Left lung (tissue), 10 donors: ENCODE results near the gene NAV3. TPM values are rescaled to one million over a fixed set of nuclear protein-coding genes. Genes with fewer than 3 reads are reported as not detected.

Source experiments
- ATAC-seq: fragments of 200-7000 bp; cut with Tn5 transposase; one replicate; pipeline ENCODE4 v1.9.1; 2020; ENCODE audit warnings: moderate library complexity
- DNase-seq, 4 donors: peaks; one replicate each; pipeline ENCODE4 v3.0.0-alpha.2; 2013 to 2020
- H3K27ac ChIP-seq, 2 donors: fragments of 200-600 bp; sonication (generic) in 1 of 2; one replicate each; pipeline versions ENCODE4 v1.5.0 to v1.8.0; 2020 to 2021
- H3K27me3 ChIP-seq, 2 donors: fragments of 200-600 bp; sonication (generic) in 1 of 2; one replicate each; pipeline versions ENCODE4 v1.5.0 to v1.8.0; 2020 to 2021
- H3K36me3 ChIP-seq, 2 donors: fragments of 200-600 bp; sonication (generic) in 1 of 2; one replicate each; pipeline versions ENCODE4 v1.5.0 to v1.8.0; 2020 to 2021
- H3K4me1 ChIP-seq, 2 donors: fragments of 200-600 bp; one replicate each; pipeline ENCODE4 v1.8.0; 2021
- H3K4me3 ChIP-seq, 2 donors: fragments of 200-600 bp; sonication (generic) in 1 of 2; one replicate each; pipeline versions ENCODE4 v1.5.0 to v1.8.0; 2020 to 2021; ENCODE audit warnings: mild to moderate bottlenecking in 1 of 2
- H3K9me3 ChIP-seq, 2 donors: fragments of 200-600 bp; sonication (generic) in 1 of 2; one replicate each; pipeline versions ENCODE4 v1.5.0 to v1.8.0; 2020 to 2021
- intact Hi-C, 2 donors: fragments of 100-400 bp; cut with DNase I; formaldehyde crosslinking; loops; one replicate each; pipeline versions ENCODE4 v1.11.2 to v1.14.2; 2022
- polyA plus RNA-seq, 6 donors: library from polyadenylated mRNA; unstranded; fragments of 120-200 nt; gene quantifications; one replicate each; pipeline ENCODE4 v1.2.1, GENCODE V29; 2013; ENCODE audit not compliant: insufficient read length in 6 of 6
- total RNA-seq, 2 donors: library from RNA; stranded (reverse); fragmentation: NEBNext Ultra II Directional; extraction: Animal tissue kit (Norgen Biotek cat#: 25700); gene quantifications; one replicate each; pipeline ENCODE4 v1.2.1, GENCODE V29; 2021
- TF ChIP-seq, protein P1 (sequence below), 2 donors: fragments of 200-600 bp; sonication (generic) in 1 of 2; IDR thresholded peaks; one replicate each; pipeline versions ENCODE4 v1.5.0 to v1.8.0; 2021; ENCODE audit warnings: antibody characterized with exemption in 2 of 2
- donor health status: DM: no; HTN: yes; CAD: no.
- donor health status: DM: no; HTN: no; CAD: no.

NAV3 gene
- total and polyA plus RNA-seq, 8 donors = 5.2 to 10.8 (median 6.8) TPM

DNA sequence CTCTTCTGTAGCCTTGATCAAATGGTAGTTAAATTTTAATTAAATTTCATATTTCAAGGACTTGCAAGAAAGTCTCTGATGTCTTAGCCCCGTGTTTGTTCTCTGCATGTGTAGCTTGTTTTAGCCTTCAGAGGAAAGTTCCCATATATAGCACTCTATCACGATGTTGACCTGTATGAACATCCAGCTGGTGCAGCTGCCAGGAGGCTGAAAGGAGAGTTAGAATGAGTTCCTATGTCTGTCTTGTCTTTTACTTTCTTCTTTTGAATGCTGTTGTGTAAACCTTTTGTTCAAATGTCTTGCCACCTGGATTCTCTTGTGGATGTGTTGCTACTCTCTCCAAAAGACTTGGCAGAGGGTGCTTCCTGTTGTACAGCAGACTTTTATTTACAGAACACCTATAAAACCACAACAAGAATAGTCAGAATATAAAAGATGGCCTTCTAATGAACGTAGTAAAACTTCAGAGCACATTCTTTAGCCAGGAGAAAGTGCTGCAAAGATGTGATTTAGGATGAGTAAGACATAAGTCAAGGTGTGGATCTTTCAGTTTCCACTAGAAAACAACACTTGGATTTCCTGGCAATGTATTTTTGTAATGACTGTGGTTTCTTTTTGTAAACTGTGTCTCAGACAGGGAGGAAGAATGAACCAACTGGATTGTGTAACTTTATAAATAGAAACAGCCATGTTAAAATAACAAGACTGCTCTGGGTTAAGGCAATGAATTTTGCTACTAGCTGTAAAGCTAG, 17.2 kb downstream of the NAV3 start:
- intact Hi-C loops = no loop called here
- H3K27ac ChIP-seq = peak overlapping the region; percentile 24 to 37
- DNase-seq (no peak), ATAC-seq (peak; percentile 65)
- no peak overlapping the region for H3K4me3 ChIP-seq
- H3K27me3 ChIP-seq = no peaks in the 10 kb centered on the region
- TF ChIP-seq, protein P1, sequence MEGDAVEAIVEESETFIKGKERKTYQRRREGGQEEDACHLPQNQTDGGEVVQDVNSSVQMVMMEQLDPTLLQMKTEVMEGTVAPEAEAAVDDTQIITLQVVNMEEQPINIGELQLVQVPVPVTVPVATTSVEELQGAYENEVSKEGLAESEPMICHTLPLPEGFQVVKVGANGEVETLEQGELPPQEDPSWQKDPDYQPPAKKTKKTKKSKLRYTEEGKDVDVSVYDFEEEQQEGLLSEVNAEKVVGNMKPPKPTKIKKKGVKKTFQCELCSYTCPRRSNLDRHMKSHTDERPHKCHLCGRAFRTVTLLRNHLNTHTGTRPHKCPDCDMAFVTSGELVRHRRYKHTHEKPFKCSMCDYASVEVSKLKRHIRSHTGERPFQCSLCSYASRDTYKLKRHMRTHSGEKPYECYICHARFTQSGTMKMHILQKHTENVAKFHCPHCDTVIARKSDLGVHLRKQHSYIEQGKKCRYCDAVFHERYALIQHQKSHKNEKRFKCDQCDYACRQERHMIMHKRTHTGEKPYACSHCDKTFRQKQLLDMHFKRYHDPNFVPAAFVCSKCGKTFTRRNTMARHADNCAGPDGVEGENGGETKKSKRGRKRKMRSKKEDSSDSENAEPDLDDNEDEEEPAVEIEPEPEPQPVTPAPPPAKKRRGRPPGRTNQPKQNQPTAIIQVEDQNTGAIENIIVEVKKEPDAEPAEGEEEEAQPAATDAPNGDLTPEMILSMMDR (IDR thresholded peaks at IDR 0.05) = no peak
- H3K9me3 ChIP-seq = no peaks in the 10 kb centered on the region
- H3K4me1 ChIP-seq = peaks cover 0 to 17% of the 10 kb centered on the region in 2 donors
- H3K36me3 ChIP-seq = no peaks in the 10 kb centered on the region

DNA sequence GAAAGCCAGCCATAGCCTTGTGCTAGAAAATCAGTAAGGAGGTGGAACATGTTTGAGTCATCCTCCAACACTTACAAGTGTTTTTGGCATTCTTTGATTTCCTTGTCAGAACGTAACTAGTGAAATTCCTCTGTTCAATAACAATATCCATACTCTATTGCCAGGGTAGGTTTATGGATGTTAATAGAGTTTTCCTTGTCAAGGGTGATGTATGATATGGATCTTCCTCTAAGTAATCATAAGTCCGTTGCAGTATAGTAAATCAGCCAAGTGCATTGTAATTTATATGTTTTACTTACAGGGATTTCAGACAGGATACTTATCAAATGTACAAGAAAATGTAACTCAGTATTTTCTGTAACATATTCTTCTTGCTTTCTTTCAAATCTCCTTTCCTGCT, 19.4 kb downstream of the NAV3 start:
- intact Hi-C loops = no loop called here
- no peaks in the 10 kb centered on the region for H3K27me3 ChIP-seq

DNA sequence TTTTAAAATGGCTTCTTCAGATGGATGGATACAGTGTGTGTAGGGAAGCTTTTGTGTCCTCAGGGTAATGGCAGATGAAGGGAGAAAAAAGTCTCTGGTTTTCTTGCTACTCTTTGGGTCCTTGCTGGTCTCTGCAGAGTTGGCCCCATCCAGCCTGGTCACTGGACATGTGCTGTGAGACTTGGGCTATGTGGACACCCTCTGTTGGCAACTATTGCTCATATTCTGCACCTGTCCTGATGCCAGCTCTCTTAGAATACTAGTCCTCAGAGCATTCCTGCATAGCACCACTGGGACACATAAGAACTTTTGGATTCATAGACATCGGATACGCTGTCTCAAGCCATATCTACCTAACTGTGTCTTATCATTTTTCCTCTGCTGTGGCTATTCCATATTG, 20.0 kb downstream of the NAV3 start:
- ATAC-seq = no peak
- Histone ChIP-seq H3K4me1 (peaks cover 0 to 17% of the 10 kb centered on the region in 2 donors), H3K9me3 (no peaks in the 10 kb centered on the region), H3K4me3 (no peak overlapping the region), H3K27me3 (no peaks in the 10 kb centered on the region), H3K36me3 (no peaks in the 10 kb centered on the region), H3K27ac (no peak overlapping the region)
- TF ChIP-seq, protein P1 (IDR thresholded peaks at IDR 0.05) = no peak
- intact Hi-C loops = no loop called here
- no peak for DNase-seq

More for the DNA sequence above, 19.4 kb downstream of the NAV3 start:
- peaks cover 0 to 17% of the 10 kb centered on the region in 2 donors for H3K4me1 ChIP-seq
- no peak overlapping the region for H3K4me3 ChIP-seq
- DNase-seq (no peak), ATAC-seq (no peak)
- no peaks in the 10 kb centered on the region for H3K9me3 ChIP-seq
- H3K36me3 ChIP-seq = no peaks in the 10 kb centered on the region
- TF ChIP-seq, protein P1 (IDR thresholded peaks at IDR 0.05) = no peak
- H3K27ac ChIP-seq = no peak overlapping the region

DNA sequence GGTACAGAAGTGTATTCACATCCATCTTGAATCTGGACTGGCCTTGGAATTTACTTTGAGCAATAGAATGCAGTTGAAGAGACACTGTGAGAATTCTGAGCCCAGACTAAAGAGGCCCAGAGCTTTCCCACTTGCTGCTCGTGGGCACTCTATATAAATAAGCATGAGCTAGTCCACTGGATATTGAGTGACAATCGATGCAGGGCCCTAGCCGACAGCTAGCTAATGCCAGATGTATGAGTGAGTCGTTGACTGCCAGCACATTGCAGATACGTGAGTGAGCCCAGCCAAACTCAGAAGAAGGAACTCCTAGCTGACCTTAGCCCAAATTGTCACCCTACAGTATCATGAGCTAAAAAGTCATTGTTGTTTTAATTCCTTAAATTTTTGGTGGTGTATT, 24.9 kb downstream of the NAV3 start:
- H3K27me3 ChIP-seq = no peaks in the 10 kb centered on the region
- no peaks in the 10 kb centered on the region for H3K36me3 ChIP-seq
- ATAC-seq (no peak), DNase-seq (no peak)
- H3K4me1 ChIP-seq = no peaks in the 10 kb centered on the region
- no peak overlapping the region for H3K27ac ChIP-seq
- H3K4me3 ChIP-seq = no peak overlapping the region
- no peaks in the 10 kb centered on the region for H3K9me3 ChIP-seq
- intact Hi-C loops = no loop called here
- TF ChIP-seq, protein P1 (IDR thresholded peaks at IDR 0.05) = no peak

DNA sequence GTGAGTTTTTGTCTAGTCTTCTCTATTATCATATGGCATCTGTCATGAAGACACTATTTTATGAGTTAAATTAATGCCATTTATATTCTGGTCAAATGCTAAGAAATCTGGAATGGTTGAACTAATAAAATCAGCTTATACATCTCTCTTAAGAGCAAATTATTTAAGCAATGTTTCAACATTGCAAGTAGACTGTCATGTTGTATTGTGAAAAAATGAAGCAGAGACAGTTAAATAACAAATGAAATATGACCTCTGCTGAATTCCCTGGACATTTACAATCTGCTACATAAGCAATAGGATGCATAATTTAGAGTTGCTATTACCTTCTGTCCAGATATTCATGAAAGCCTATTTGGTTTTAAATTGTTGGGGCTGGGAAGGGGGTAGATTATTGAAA, 30.6 kb downstream of the NAV3 start:
- TF ChIP-seq, protein P1 (IDR thresholded peaks at IDR 0.05) = no peak
- DNase-seq = no peak
- no peak overlapping the region for H3K4me3 ChIP-seq
- H3K27ac ChIP-seq = no peak overlapping the region
- ATAC-seq = no peak
- intact Hi-C loops = no loop called here
- no peaks in the 10 kb centered on the region for H3K4me1 ChIP-seq
- H3K9me3 ChIP-seq = no peaks in the 10 kb centered on the region
- no peaks in the 10 kb centered on the region for H3K27me3 ChIP-seq
- H3K36me3 ChIP-seq = no peaks in the 10 kb centered on the region
